ENCODE data around the gene TAOK3.

The TAOK3 gene

DNA sequence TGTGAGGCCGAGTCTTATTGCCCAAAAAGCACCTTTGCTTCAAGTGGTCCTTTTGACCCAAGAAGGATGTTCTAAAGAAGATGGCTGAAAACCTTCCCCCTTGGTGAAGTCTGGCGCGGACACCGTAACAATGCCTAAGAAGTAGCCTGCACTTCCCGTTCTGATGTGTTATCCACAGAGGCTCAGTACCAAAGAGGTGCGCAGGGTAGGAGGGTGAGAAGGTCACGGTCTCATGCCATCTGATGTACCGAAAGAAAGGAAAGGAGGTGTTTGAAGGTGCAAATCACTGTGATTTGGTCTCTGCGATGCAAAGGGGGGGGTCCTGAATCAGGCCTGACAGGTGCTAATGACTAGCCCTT is 226.9 kb downstream of the TAOK3 start:
- TF ChIP-seq, protein P1, sequence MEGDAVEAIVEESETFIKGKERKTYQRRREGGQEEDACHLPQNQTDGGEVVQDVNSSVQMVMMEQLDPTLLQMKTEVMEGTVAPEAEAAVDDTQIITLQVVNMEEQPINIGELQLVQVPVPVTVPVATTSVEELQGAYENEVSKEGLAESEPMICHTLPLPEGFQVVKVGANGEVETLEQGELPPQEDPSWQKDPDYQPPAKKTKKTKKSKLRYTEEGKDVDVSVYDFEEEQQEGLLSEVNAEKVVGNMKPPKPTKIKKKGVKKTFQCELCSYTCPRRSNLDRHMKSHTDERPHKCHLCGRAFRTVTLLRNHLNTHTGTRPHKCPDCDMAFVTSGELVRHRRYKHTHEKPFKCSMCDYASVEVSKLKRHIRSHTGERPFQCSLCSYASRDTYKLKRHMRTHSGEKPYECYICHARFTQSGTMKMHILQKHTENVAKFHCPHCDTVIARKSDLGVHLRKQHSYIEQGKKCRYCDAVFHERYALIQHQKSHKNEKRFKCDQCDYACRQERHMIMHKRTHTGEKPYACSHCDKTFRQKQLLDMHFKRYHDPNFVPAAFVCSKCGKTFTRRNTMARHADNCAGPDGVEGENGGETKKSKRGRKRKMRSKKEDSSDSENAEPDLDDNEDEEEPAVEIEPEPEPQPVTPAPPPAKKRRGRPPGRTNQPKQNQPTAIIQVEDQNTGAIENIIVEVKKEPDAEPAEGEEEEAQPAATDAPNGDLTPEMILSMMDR (conservative IDR thresholded peaks at IDR 0.05; ENCODE audit: low read length): no peak
- no peak overlapping the region for H3K4me3 ChIP-seq (ENCODE audit: low read length)
- no peak for DNase-seq (ENCODE audit: low read depth)

DNA sequence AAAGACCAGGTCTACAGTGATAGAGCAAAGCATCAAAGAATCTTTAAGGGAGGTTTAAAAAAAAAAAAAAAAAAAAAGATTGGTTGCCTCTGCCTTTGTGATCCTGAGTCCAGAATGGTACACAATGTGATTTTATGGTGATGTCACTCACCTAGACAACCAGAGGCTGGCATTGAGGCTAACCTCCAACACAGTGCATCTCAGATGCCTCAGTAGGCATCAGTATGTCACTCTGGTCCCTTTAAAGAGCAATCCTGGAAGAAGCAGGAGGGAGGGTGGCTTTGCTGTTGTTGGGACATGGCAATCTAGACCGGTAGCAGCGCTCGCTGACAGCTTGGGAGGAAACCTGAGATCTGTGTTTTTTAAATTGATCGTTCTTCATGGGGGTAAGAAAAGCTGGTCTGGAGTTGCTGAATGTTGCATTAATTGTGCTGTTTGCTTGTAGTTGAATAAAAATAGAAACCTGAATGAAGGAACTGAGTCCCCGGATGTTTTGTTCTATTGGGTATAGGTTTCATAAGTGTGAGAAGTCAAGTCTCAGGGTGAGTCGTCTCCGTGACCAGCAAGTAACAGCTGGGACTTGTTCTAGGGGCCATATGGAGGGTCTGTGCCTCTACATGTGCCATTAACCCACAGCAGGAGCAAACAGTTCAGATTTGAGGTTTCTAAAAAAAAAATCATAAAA is 227.5 kb downstream of the TAOK3 start:
- no peak for DNase-seq (ENCODE audit: low read depth)
- no peak overlapping the region for H3K4me3 ChIP-seq (ENCODE audit: low read length)
- TF ChIP-seq, protein P1 (conservative IDR thresholded peaks at IDR 0.05; ENCODE audit: low read length): no peak

- TF ChIP-seq, protein P1 (conservative IDR thresholded peaks at IDR 0.05; ENCODE audit: low read length): no peak
- H3K4me3 ChIP-seq (ENCODE audit: low read length): no peak overlapping the region
- no peak for DNase-seq (ENCODE audit: low read depth)
These were observed 228.2 kb downstream of the TAOK3 start for GRCh38 chr12:118144499-118144898.

GRCh38 chr12:118140825-118141224 is 231.9 kb downstream of the TAOK3 start:
- no peak for DNase-seq (ENCODE audit: low read depth)
- TF ChIP-seq, protein P1 (conservative IDR thresholded peaks at IDR 0.05; ENCODE audit: low read length): no peak
- no peak overlapping the region for H3K4me3 ChIP-seq (ENCODE audit: low read length)

- DNase-seq (ENCODE audit: low read depth): no peak
- H3K4me3 ChIP-seq (ENCODE audit: low read length): peak overlapping the region; percentile 85
- TF ChIP-seq, protein P1 (conservative IDR thresholded peaks at IDR 0.05; ENCODE audit: low read length): no peak
These were observed 235.5 kb downstream of the TAOK3 start for GRCh38 chr12:118137148-118137678.

- TF ChIP-seq, protein P1 (conservative IDR thresholded peaks at IDR 0.05; ENCODE audit: low read length): no peak
- peak overlapping the region; percentile 85 for H3K4me3 ChIP-seq (ENCODE audit: low read length)
- peak; percentile 45 for DNase-seq (ENCODE audit: low read depth)
These were observed 236.1 kb downstream of the TAOK3 start for GRCh38 chr12:118136559-118137003.

Data from AG10803 (cell line).